Right ventricle myocardium inferior (tissue), 1 donor: Measurements from ENCODE around the gene FBXO10. TPM values are rescaled to one million over a fixed set of nuclear protein-coding genes. Genes with fewer than 3 reads are reported as not detected.

ENCODE experiments used
- ATAC-seq: fragments of 200-7000 bp; cut with Tn5 transposase; one replicate; pipeline ENCODE4 v1.9.1; 2020; ENCODE audit warnings: mild to moderate bottlenecking, moderate library complexity
- DNase-seq: peaks from one replicate; pipeline ENCODE4 v3.0.0; 2021; ENCODE audit errors: missing footprints
- intact Hi-C: fragments of 100-400 bp; cut with DNase I; formaldehyde crosslinking; loops from one replicate; pipeline ENCODE4 v1.11.0; 2022
- long read RNA-seq: library from polyadenylated mRNA; unstranded; transcript quantifications from one replicate; pipeline ENCODE4 v2.0.0, GENCODE V29; 2021
- total RNA-seq: library from RNA; stranded (reverse); fragmentation: NEBNext Ultra II Directional; extraction: Animal tissue kit (Norgen Biotek cat#: 25700); gene quantifications from one replicate; pipeline ENCODE4 v1.2.1, GENCODE V29; 2021
- donor health status: DM: no; HTN: yes; CAD: no; lungs with severe emphysema.

The FBXO10 gene, protein sequence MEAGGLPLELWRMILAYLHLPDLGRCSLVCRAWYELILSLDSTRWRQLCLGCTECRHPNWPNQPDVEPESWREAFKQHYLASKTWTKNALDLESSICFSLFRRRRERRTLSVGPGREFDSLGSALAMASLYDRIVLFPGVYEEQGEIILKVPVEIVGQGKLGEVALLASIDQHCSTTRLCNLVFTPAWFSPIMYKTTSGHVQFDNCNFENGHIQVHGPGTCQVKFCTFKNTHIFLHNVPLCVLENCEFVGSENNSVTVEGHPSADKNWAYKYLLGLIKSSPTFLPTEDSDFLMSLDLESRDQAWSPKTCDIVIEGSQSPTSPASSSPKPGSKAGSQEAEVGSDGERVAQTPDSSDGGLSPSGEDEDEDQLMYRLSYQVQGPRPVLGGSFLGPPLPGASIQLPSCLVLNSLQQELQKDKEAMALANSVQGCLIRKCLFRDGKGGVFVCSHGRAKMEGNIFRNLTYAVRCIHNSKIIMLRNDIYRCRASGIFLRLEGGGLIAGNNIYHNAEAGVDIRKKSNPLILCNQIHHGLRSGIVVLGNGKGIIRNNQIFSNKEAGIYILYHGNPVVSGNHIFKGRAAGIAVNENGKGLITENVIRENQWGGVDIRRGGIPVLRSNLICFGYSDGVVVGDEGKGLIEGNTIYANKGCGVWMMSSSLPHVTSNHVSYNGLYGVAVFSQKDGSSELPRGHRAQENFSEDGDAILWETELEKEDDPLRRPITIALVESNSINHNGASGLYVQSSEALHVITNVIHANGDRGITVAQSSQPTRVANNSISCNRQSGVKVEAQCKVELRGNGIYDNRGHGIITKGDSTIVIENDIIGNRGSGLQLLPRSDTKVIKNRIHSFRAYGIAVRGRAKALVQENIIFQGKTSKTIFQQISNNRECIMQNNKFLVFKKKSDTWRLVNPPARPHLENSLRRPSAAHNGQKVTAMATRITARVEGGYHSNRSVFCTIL
- 8.4 TPM for total RNA-seq
- long read RNA-seq, full-length matches to known transcripts: 3 of 4 reads
- long read RNA-seq, partial matches to known transcripts: 0 of 4 reads
- long read RNA-seq, other reads (novel, unspliced or antisense): 1 of 4 reads

GRCh38 chr9:37575921-37576721, at the start of gene FBXO10:
TSS of gene FBXO10 (minus strand) at chr9:37576380. CDS start at chr9:37541768, 34,612 bp downstream.
- ATAC-seq (peak; percentile 97), DNase-seq (peak; percentile 88)
- intact Hi-C loops: loop anchor here (5.0 to 10.0 kb wide), 4 partner anchors 91 to 211 kb away; partner anchors contain the start of genes EXOSC3, GRHPR and POLR1E

DNA sequence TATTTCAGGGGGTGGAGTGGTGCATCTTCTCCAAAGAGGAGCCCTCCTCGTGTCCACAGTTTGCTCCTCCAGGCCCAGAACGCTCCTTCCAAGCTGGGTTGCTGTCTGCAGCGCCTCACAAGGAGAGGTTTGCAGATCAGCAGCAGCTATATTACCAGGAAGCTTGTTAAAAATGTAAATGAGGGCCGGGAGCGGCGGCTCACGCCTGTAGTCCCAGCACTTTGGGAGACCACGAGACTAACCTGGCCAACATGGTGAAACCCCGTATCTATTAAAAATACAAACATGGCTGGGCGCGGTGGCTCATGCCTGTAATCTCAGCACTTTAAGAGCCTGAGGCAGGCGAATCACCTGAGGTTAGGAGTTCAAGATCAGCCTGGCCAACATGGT, 49.6 kb upstream of the FBXO10 start:
- intact Hi-C loops: no loop called here
- no peak for DNase-seq
- ATAC-seq: no peak

- DNase-seq: no peak
- no peak for ATAC-seq
- intact Hi-C loops: no loop called here
Measured at GRCh38 chr9:37625036-37625757, 49.0 kb upstream of the FBXO10 start.

DNA sequence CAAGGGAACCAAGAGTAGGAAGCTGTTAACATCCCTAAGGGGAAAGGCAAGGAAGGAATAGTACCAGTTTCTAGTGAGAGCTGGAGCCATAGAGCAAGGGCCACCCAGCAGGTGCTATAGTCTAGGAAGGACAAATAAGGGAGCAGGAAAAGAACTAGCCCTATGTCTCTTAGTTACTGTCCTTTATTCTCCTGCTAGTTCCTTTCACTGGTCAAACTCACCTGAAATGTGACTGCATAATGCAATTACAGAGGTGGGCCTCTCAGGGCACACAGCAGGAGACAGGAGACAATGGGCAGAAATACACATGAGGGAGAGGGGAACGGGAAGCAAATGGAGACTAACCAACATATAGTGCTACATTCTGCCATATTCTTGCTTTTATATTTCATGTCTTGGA, 47.9 kb upstream of the FBXO10 start:
- intact Hi-C loops: no loop called here
- ATAC-seq (no peak), DNase-seq (no peak)

- DNase-seq: no peak
- intact Hi-C loops: no loop called here
- no peak for ATAC-seq
Measured at GRCh38 chr9:37623267-37623666, 47.1 kb upstream of the FBXO10 start.

- no peak for ATAC-seq
- DNase-seq: no peak
- intact Hi-C loops: no loop called here
Measured at GRCh38 chr9:37622462-37622861, 46.3 kb upstream of the FBXO10 start.

GRCh38 chr9:37621273-37622121, 45.3 kb upstream of the FBXO10 start:
- ATAC-seq (no peak), DNase-seq (no peak)
- intact Hi-C loops: no loop called here

DNA sequence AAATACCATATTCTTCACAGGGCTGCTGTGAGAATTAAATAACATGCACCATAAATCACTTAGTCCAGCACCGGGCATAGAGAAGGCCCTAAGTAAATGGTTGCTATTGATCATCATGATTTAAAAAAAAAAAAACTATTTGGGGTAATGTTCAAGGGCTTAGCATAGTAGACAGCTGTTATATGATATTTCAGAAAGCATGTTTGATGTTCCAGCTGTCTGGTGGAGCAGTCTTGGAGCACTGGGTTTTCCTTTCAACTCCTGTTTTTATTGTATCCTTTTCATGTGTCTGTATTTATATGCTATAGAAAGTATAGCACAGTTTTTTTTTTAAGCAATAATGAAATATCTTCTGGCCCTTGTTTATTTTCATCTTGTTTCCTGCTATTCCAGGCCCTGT, 44.2 kb upstream of the FBXO10 start:
- ATAC-seq (no peak), DNase-seq (no peak)
- intact Hi-C loops: no loop called here

- DNase-seq (no peak), ATAC-seq (no peak)
- intact Hi-C loops: no loop called here
Measured at GRCh38 chr9:37619806-37620205, 43.6 kb upstream of the FBXO10 start.

DNA sequence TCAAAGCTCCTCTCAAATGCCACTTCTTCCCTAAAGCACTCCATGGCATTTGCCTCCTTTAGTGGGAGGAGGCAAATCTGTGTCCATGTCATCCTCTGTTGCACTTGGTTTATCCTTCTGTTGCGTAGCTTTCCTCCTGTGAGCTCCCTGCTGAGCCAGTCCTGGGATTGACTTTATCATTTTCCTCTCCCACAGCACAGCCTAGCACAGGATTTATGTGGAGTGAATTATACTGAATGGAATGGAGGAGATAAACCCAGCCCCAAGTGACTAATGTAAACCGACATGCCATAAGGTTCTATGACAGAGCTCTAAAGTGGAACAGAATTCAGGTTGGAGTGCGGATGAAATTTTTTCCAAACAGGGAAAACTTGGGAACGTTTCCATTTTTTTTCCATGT, 42.6 kb upstream of the FBXO10 start:
- intact Hi-C loops: no loop called here
- no peak for DNase-seq
- ATAC-seq: no peak

DNA sequence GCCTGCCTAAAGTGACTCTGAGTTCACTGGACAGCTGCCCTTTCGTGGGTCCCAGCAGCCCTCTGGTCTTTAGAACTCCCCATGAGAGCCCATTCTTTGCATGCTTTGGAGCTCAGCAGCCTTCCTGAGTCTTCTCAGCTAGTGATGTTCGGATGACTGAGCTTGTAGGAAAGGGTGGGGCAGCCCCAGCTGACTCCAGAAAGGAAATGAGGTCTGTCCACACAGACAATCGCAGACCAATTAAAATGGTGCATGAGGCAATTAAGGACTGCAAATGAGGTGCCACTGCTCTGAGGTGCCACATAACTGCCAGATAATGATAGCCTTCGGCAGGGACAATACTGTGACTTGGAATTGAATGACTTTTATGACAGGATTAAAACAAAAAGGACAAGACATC, 41.7 kb upstream of the FBXO10 start:
- DNase-seq: no peak
- no peak for ATAC-seq

GRCh38 chr9:37617161-37617560, 41.0 kb upstream of the FBXO10 start:
- DNase-seq (no peak), ATAC-seq (no peak)
- intact Hi-C loops: no loop called here

More for the DNA sequence above, 41.7 kb upstream of the FBXO10 start:
- intact Hi-C loops: no loop called here

DNA sequence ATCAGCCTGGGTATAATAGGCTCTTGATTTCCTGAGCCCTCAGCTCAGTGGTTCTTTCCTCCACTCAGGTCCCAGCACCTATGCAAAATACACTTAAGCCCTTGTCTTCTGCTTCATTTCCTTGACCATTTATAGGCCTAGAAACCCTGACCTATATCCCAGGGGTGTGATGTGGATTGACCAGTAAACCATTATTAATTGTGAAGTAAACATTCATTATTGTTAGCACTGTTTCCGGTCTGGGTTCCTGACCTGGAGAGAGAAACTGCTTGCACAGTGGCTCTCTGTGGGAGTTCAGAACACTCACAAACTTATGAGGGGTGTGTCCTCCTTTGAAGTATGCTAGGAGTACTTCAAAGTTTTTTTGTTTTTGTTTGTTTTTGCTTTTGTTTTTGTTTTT, 35.8 kb upstream of the FBXO10 start:
- DNase-seq (no peak), ATAC-seq (no peak)
- intact Hi-C loops: no loop called here

DNA sequence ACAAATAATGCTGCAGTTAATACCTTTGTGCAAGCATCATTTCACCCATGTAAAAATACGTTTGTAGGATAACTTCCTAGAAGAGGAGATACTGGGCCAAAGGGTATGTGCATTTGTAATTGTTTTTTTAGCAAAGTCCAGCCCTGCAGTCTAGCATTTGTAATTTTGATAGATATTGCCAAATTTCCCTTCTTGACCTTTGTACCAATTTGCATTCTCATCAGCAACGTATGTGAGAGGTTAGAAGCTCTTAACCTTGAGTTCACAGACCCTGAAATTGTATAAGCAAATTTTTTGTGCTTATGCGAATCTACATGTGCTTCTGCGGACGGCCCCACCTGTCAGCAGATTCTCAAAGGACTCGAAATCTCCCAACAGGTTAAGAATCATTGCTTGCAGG, 34.8 kb upstream of the FBXO10 start:
- DNase-seq (no peak), ATAC-seq (no peak)
- intact Hi-C loops: no loop called here

- ATAC-seq: no peak
- intact Hi-C loops: no loop called here
- DNase-seq: no peak
Measured at GRCh38 chr9:37609735-37610397, 33.7 kb upstream of the FBXO10 start.

DNA sequence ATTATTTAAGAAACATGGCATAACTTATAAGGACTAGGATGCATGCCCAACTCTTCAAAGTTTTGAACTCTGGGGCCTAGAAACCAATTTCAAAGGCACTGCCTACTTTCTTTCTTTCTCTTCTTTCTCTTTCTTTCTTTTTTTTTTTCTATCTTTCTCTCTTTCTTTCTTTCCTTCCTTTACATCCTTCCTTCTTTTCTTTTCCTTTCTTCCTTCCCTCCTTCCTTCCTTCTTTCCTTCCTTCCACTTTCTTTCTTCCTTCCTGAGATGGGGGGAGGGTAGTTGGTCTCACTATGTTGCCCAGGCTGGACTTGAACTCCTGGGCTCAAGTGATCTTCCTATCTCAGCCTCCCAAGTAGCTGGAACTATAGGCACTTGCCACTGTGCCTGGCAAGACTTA, 32.1 kb upstream of the FBXO10 start:
- no peak for ATAC-seq
- intact Hi-C loops: no loop called here

DNA sequence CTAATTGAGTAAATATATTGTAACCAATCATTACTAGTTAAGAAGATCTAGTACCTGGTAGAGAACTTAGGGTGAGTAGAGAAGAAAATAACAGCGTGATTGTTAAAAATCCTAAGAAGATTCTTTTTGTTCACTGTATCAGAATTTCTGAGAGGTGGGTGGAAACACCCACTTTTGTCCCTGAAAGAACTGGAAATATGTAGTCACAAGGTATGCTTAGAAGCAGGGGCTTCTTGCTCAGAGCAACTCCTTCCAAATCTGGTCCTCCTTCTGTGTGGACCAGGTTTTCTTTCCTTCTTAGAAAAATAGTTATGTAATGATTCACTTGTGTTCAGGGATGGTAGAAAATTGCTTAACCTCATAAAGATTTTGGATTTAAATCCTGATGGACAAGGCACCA, 28.1 kb upstream of the FBXO10 start:
- intact Hi-C loops: no loop called here

More for the DNA sequence above, 32.1 kb upstream of the FBXO10 start:
- no peak for DNase-seq

More for the DNA sequence above, 28.1 kb upstream of the FBXO10 start:
- DNase-seq (no peak), ATAC-seq (no peak)
